Loucy (cell line): ENCODE results near the gene SNORC.

Experiments used
- EZH2phosphoT487 ChIP-seq: fragments of 200-600 bp; IDR thresholded peaks from 2 replicates; pipeline ENCODE4 v1.6.1; 2018; ENCODE audit warnings: antibody characterized with exemption, mild to moderate bottlenecking, moderate library complexity, borderline replicate concordance
- TF ChIP-seq, protein P1 (sequence below): fragments of 200-600 bp; sonication (generic); conservative IDR thresholded peaks from 2 replicates; pipeline ENCODE4 v1.5.1; 2014; ENCODE audit warnings: mild to moderate bottlenecking, antibody characterized with exemption, low read length

DNA sequence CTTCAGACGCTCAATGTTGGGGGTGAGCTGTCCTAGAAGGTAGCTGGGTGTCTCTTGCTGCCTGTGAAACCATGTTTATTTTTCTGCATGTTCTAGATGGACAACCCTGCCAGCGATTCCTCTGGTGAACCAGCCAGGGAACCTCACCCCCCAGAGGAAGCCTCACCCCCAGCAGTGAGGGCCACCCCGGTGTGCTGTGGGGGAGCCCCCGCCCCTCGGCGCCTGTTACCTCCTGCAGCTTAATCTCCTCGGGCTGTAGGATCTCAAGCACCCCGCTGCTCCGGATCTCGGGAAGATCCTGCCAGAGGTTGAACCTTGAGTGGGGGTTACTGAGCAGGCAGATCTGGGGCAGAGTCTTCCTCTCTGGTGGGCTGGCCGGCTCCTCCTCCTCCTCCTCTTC lies 50.0 kb downstream of the SNORC start:
- TF ChIP-seq, protein P1, sequence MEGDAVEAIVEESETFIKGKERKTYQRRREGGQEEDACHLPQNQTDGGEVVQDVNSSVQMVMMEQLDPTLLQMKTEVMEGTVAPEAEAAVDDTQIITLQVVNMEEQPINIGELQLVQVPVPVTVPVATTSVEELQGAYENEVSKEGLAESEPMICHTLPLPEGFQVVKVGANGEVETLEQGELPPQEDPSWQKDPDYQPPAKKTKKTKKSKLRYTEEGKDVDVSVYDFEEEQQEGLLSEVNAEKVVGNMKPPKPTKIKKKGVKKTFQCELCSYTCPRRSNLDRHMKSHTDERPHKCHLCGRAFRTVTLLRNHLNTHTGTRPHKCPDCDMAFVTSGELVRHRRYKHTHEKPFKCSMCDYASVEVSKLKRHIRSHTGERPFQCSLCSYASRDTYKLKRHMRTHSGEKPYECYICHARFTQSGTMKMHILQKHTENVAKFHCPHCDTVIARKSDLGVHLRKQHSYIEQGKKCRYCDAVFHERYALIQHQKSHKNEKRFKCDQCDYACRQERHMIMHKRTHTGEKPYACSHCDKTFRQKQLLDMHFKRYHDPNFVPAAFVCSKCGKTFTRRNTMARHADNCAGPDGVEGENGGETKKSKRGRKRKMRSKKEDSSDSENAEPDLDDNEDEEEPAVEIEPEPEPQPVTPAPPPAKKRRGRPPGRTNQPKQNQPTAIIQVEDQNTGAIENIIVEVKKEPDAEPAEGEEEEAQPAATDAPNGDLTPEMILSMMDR = no peak
- TF ChIP-seq EZH2phosphoT487 = no peak
